PC-3 (cell line): ENCODE measurements around the gene PAX5. TPM values are rescaled to one million over a fixed set of nuclear protein-coding genes. Genes with fewer than 3 reads are reported as not detected.

Experiments
- ATAC-seq: fragments of 200-7000 bp; cut with Tn5 transposase; 2 replicates; pipeline ENCODE4 v1.9.1; 2020; ENCODE audit warnings: mild to moderate bottlenecking, moderate library complexity
- BruUV-seq: library from RNA; stranded (reverse); fragments of 400-500 nt; replicated peaks from 2 replicates; lab custom pipeline; 2021; lab: Mats Ljungman, UMichigan
- CTCF ChIA-PET: fragments of 300-600 bp; sonication (Branson Sonifier 250); formaldehyde crosslinking; loops from one replicate; lab custom pipeline; 2022; ENCODE audit warnings: antibody characterized with exemption; lab: Charles Lee
- POLR2A ChIA-PET: fragments of 300-600 bp; sonication (Branson Sonifier 250); formaldehyde crosslinking; loops from one replicate; lab custom pipeline; 2022; ENCODE audit warnings: antibody characterized with exemption; ENCODE audit not compliant: unreplicated experiment; lab: Charles Lee
- DNase-seq: peaks from one replicate; pipeline ENCODE4 v3.0.0-alpha.2; 2015
- H2AFZ ChIP-seq: fragments of 300-600 bp; sonication (generic); 2 replicates; pipeline ENCODE4 v1.6.0; 2016; ENCODE audit warnings: antibody characterized with exemption, low read length
- H3F3A ChIP-seq: fragments of 300-600 bp; sonication (generic); one replicate; pipeline ENCODE4 v1.6.0; 2017; ENCODE audit warnings: antibody characterized with exemption, low read length, control low read depth, mild to moderate bottlenecking; ENCODE audit not compliant: unreplicated experiment
- H3K27ac ChIP-seq: fragments of 300-600 bp; sonication (generic); 2 replicates; pipeline ENCODE4 v1.5.1; 2016; ENCODE audit warnings: mild to moderate bottlenecking, low read length
- H3K27me3 ChIP-seq: fragments of 300-600 bp; sonication (generic); 2 replicates; pipeline ENCODE4 v1.6.1; 2016; ENCODE audit warnings: low read length, mixed read lengths
- H3K36me3 ChIP-seq: fragments of 300-600 bp; sonication (generic); 2 replicates; pipeline ENCODE4 v1.6.1; 2016; ENCODE audit warnings: low read depth, mixed run types, low read length, mixed read lengths
- H3K4me1 ChIP-seq: fragments of 300-600 bp; sonication (generic); 2 replicates; pipeline ENCODE4 v1.5.1; 2016; ENCODE audit warnings: low read length; ENCODE audit not compliant: insufficient read depth
- H3K4me2 ChIP-seq: fragments of 300-600 bp; sonication (generic); 2 replicates; pipeline ENCODE4 v1.6.0; 2016; ENCODE audit warnings: low read length
- H3K4me3 ChIP-seq: fragments of 300-600 bp; sonication (generic); 2 replicates; pipeline ENCODE4 v1.5.1; 2016; ENCODE audit warnings: mild to moderate bottlenecking, low read length, mixed read lengths
- H3K79me2 ChIP-seq: fragments of 300-600 bp; sonication (generic); 2 replicates; pipeline ENCODE4 v1.6.1; 2017; ENCODE audit warnings: low read length, mixed read lengths
- H3K9ac ChIP-seq: fragments of 300-600 bp; sonication (generic); 2 replicates; pipeline ENCODE4 v1.6.0; 2016; ENCODE audit warnings: mild to moderate bottlenecking, low read length
- H3K9me2 ChIP-seq: fragments of 300-600 bp; sonication (generic); replicated peaks from 2 replicates; pipeline ENCODE4 v1.6.1; 2016; ENCODE audit warnings: mixed run types, low read length, mixed read lengths
- H3K9me3 ChIP-seq: fragments of 300-600 bp; sonication (generic); 2 replicates; pipeline ENCODE4 v1.6.1; 2016; ENCODE audit warnings: low read length, mixed read lengths
- H4K20me1 ChIP-seq: fragments of 300-600 bp; sonication (generic); 2 replicates; pipeline ENCODE4 v1.6.1; 2016; ENCODE audit warnings: low read length, mixed read lengths
- CTCF ChIP-seq: fragments of 300-600 bp; sonication (generic); conservative IDR thresholded peaks from 2 replicates; pipeline ENCODE4 v1.5.1; 2017; ENCODE audit warnings: antibody characterized with exemption, low read depth, mild to moderate bottlenecking, low read length
- EZH2 ChIP-seq: fragments of 300-600 bp; sonication (generic); IDR thresholded peaks from one replicate; pipeline ENCODE4 v1.6.1; 2017; ENCODE audit warnings: antibody characterized with exemption, mild to moderate bottlenecking, low read length; ENCODE audit not compliant: unreplicated experiment
- EZH2phosphoT487 ChIP-seq: fragments of 300-600 bp; sonication (generic); IDR thresholded peaks from 2 replicates; pipeline ENCODE4 v1.6.1; 2018; ENCODE audit warnings: mild to moderate bottlenecking, antibody characterized with exemption, low read length, borderline replicate concordance
- intact Hi-C: fragments of 100-400 bp; cut with micrococcal nuclease; formaldehyde crosslinking; loops from 2 replicates; pipeline ENCODE4 v1.9.0; 2023
- total RNA-seq: library from RNA; depleted of rRNA; stranded (reverse); fragments of >200 nt; gene quantifications from 2 replicates; pipeline ENCODE4 v1.2.3, GENCODE V29; 2014

The PAX5 gene
- total RNA-seq, 1 experiment from 2014 or later: not detected

- Histone ChIP-seq H3K27me3 (peaks cover 16% of the 10 kb centered on the region), H3K79me2 (no peaks in the 10 kb centered on the region)
These were observed 2.2 kb downstream of the PAX5 start for GRCh38 chr9:37031902-37032301.

GRCh38 chr9:37031081-37031480 is 3.0 kb downstream of the PAX5 start:
- Histone ChIP-seq H3K9ac (no peak overlapping the region), H4K20me1 (no peaks in the 10 kb centered on the region), H3K9me2 (no peaks in the 10 kb centered on the region), H2AFZ (no peak overlapping the region), H3K36me3 (no peaks in the 10 kb centered on the region), H3K9me3 (no peaks in the 10 kb centered on the region), H3K27ac (no peak overlapping the region), H3F3A (no peaks in the 10 kb centered on the region), H3K4me2 (no peak overlapping the region), H3K4me3 (no peak overlapping the region), H3K79me2 (no peaks in the 10 kb centered on the region), H3K27me3 (peaks cover 16% of the 10 kb centered on the region), H3K4me1 (no peaks in the 10 kb centered on the region)
- TF ChIP-seq EZH2phosphoT487 (no peak), CTCF (no peak), EZH2 (no peak)
- ChIA-PET CTCF (no interaction called here), POLR2A (no interaction called here)
- BruUV-seq: no TSS peak
- ATAC-seq: no peak
- DNase-seq: no peak
- intact Hi-C loops: no loop called here

More at GRCh38 chr9:37031902-37032301, 2.2 kb downstream of the PAX5 start:
- Histone ChIP-seq H4K20me1 (no peaks in the 10 kb centered on the region), H3K4me2 (no peak overlapping the region), H3K27ac (no peak overlapping the region), H3K4me3 (no peak overlapping the region), H3F3A (no peaks in the 10 kb centered on the region), H3K36me3 (no peaks in the 10 kb centered on the region), H3K9ac (no peak overlapping the region), H3K9me3 (no peaks in the 10 kb centered on the region), H2AFZ (no peak overlapping the region), H3K4me1 (no peaks in the 10 kb centered on the region), H3K9me2 (no peaks in the 10 kb centered on the region)
- ChIA-PET CTCF (no interaction called here), POLR2A (no interaction called here)
- TF ChIP-seq EZH2: no peak
- no peak for TF ChIP-seq CTCF
- intact Hi-C loops: no loop called here
- ATAC-seq (no peak), DNase-seq (no peak)
- BruUV-seq: no TSS peak

GRCh38 chr9:37030611-37030939 is 3.5 kb downstream of the PAX5 start:
- Histone ChIP-seq H2AFZ (no peak overlapping the region), H4K20me1 (no peaks in the 10 kb centered on the region), H3K27me3 (peaks cover 17% of the 10 kb centered on the region), H3K9me2 (no peaks in the 10 kb centered on the region), H3K9ac (no peak overlapping the region), H3K79me2 (no peaks in the 10 kb centered on the region), H3K36me3 (no peaks in the 10 kb centered on the region), H3F3A (no peaks in the 10 kb centered on the region), H3K4me2 (no peak overlapping the region), H3K4me3 (no peak overlapping the region), H3K4me1 (no peaks in the 10 kb centered on the region), H3K9me3 (no peaks in the 10 kb centered on the region), H3K27ac (no peak overlapping the region)
- TF ChIP-seq EZH2phosphoT487: no peak
- TF ChIP-seq CTCF: no peak
- TF ChIP-seq EZH2: no peak
- no peak for DNase-seq
- ChIA-PET POLR2A (no interaction called here), CTCF (no interaction called here)
- BruUV-seq: no TSS peak
- no peak for ATAC-seq
- intact Hi-C loops: no loop called here
